Esophagus muscularis mucosa (tissue), 4 donors: ENCODE measurements around the gene MZF1. TPM values are rescaled to one million over a fixed set of nuclear protein-coding genes. Genes with fewer than 3 reads are reported as not detected.
A peak's percentile ranks its signal among the peaks of the same experiment; 100 is the strongest.
"Not testable (repeated sequence)": the region's sequence is repeated elsewhere in the genome, so short reads cannot be mapped to it uniquely, and the experiment has no call there.

Experiments
- DNase-seq: peaks from one replicate; pipeline ENCODE4 v3.0.0-alpha.2; 2017; ENCODE audit errors: extremely low spot score
- H3K27ac ChIP-seq, 4 donors: fragments of 200-600 bp; sonication (generic); replicated peaks in 1 of 4; 1 replicate in 3 of 4; 2 replicates in 1 of 4; pipeline ENCODE4 v1.5.1; 2016 to 2019; ENCODE audit warnings: mild to moderate bottlenecking in 1 of 4
- H3K27me3 ChIP-seq, 4 donors: fragments of 200-600 bp; sonication (generic); one replicate each; pipeline versions ENCODE4 v1.5.1 to v1.6.0; 2016 to 2019
- H3K36me3 ChIP-seq, 4 donors: fragments of 200-600 bp; sonication (generic); one replicate each; pipeline ENCODE4 v1.5.1; 2016 to 2019
- H3K4me1 ChIP-seq, 4 donors: fragments of 200-600 bp; sonication (generic); one replicate each; pipeline ENCODE4 v1.5.1; 2016 to 2019
- H3K4me3 ChIP-seq, 4 donors: fragments of 200-600 bp; sonication (generic); 1 replicate in 2 of 4; 2 replicates in 2 of 4; pipeline ENCODE4 v1.5.1; 2016 to 2019; ENCODE audit warnings: mild to moderate bottlenecking in 4 of 4, moderate library complexity in 1 of 4
- H3K9me3 ChIP-seq, 4 donors: fragments of 200-600 bp; sonication (generic); 1 replicate in 3 of 4; 2 replicates in 1 of 4; pipeline ENCODE4 v1.5.1; 2016 to 2019
- CTCF ChIP-seq, 3 experiments: fragments of 200-600 bp in 2 of 3; fragments of 450-650 bp in 1 of 3; sonication (generic) in 2 of 3; IDR thresholded peaks; one replicate each; pipeline ENCODE4 v1.5.1; 2017 to 2019; ENCODE audit warnings: antibody characterized with exemption in 3 of 3, mild to moderate bottlenecking in 2 of 3, moderate library complexity in 1 of 3
- EP300 ChIP-seq: sonication (generic); formaldehyde crosslinking; IDR thresholded peaks from one replicate; pipeline ENCODE4 v1.6.1; 2017; ENCODE audit warnings: antibody characterized with exemption
- POLR2A ChIP-seq: fragments of 450-650 bp; IDR thresholded peaks from one replicate; pipeline ENCODE4 v1.6.1; 2017; ENCODE audit warnings: antibody characterized with exemption, moderate library complexity, mild to moderate bottlenecking, low read depth
- POLR2AphosphoS5 ChIP-seq, 2 donors: sonication (generic); formaldehyde crosslinking; IDR thresholded peaks; one replicate each; pipeline ENCODE4 v1.6.1; 2017; ENCODE audit warnings: antibody characterized with exemption in 2 of 2
- WGBS: methylation state at CpG from one replicate; pipeline ENCODE4 v1.1.5; 2018; 5-methylcytosine and 5-hydroxymethylcytosine counted together
- intact Hi-C: fragments of 100-400 bp; cut with DNase I; formaldehyde crosslinking; loops from one replicate; pipeline ENCODE4 v1.15.1; 2023
- total RNA-seq, 4 donors: library from RNA; depleted of rRNA; stranded (reverse); fragments of >200 nt; gene quantifications; one replicate each; pipeline versions ENCODE4 v1.1.0 to v1.2.1, GENCODE V29; 2016

The MZF1 gene
- total RNA-seq, 4 donors from 2014 or later = 20.5 to 29.3 (median 22.4) TPM

- intact Hi-C loops = no loop called here
- H3K36me3 ChIP-seq = peaks cover 41 to 55% (median 51%) of the 10 kb centered on the region in 4 donors
- peaks cover 29 to 50% (median 35%) of the 10 kb centered on the region in 4 donors for H3K4me1 ChIP-seq
- TF ChIP-seq POLR2AphosphoS5 (IDR thresholded peaks at IDR 0.05) (no peak), POLR2A (no peak), CTCF (IDR thresholded peaks at IDR 0.05) (no peak), EP300 (no peak)
- H3K27me3 ChIP-seq = peaks cover 0 to 6% (median 0%) of the 10 kb centered on the region in 4 donors
- DNase-seq = no peak
- peak overlapping the region in 1 of 4 donors; percentile 91 for H3K27ac ChIP-seq
- 14% methylated on average over 1 of the region's 1 CpG for WGBS
- H3K4me3 ChIP-seq = peak overlapping the region; percentile 95 to 98 (median 96)
- H3K9me3 ChIP-seq = no peaks in the 10 kb centered on the region
Measured at GRCh38 chr19:58546019-58546530, 27.1 kb downstream of the MZF1 start.

- H3K4me1 ChIP-seq = peaks cover 29 to 50% (median 35%) of the 10 kb centered on the region in 4 donors
- WGBS = 9% methylated on average over 17 of the region's 21 CpGs
- peaks cover 0 to 11% (median 0%) of the 10 kb centered on the region in 4 donors for H3K27me3 ChIP-seq
- intact Hi-C loops = no loop called here
- peak overlapping the region; percentile 91 to 97 (median 96) for H3K27ac ChIP-seq
- H3K9me3 ChIP-seq = no peaks in the 10 kb centered on the region
- H3K4me3 ChIP-seq = peak overlapping the region; percentile 95 to 98 (median 96)
- peaks cover 35 to 48% (median 44%) of the 10 kb centered on the region in 4 donors for H3K36me3 ChIP-seq
- TF ChIP-seq POLR2A (no peak), CTCF (IDR thresholded peaks at IDR 0.05) (no peak), POLR2AphosphoS5 (IDR thresholded peaks at IDR 0.05) (no peak), EP300 (no peak)
- DNase-seq = no peak
Measured at GRCh38 chr19:58545286-58546018, 27.7 kb downstream of the MZF1 start.

DNA sequence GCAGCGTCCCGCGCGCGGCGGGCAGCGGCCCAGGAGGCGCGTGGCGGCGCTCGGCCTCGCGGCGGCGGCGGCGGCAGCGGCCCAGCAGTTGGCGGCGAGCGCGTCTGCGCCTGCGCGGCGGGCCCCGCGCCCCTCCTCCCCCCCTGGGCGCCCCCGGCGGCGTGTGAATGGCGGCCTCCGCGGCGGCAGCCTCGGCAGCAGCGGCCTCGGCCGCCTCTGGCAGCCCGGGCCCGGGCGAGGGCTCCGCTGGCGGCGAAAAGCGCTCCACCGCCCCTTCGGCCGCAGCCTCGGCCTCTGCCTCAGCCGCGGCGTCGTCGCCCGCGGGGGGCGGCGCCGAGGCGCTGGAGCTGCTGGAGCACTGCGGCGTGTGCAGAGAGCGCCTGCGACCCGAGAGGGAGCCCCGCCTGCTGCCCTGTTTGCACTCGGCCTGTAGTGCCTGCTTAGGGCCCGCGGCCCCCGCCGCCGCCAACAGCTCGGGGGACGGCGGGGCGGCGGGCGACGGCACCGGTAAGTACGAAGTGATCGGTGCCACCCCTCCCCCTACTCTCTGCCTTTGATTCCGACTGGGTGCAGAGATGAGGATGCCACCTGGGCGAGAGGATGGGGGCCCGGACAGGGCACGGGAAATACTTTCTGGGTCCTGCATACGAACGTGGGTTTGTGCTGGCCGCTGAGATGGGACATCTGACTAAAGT, 28.4 kb downstream of the MZF1 start:
- Histone ChIP-seq H3K27ac (peak overlapping the region; percentile 91 to 97 (median 96)), H3K27me3 (peaks cover 0 to 15% (median 0%) of the 10 kb centered on the region in 4 donors), H3K4me1 (peaks cover 29 to 50% (median 35%) of the 10 kb centered on the region in 4 donors), H3K36me3 (peaks cover 28 to 41% (median 37%) of the 10 kb centered on the region in 4 donors), H3K4me3 (peak overlapping the region; percentile 95 to 98 (median 96)), H3K9me3 (no peaks in the 10 kb centered on the region)
- no peak for DNase-seq
- intact Hi-C loops = no loop called here
- WGBS = 0% methylated on average over 8 of the region's 92 CpGs
- TF ChIP-seq EP300 (no peak), POLR2AphosphoS5 (IDR thresholded peaks at IDR 0.05) (no peak), CTCF (IDR thresholded peaks at IDR 0.05) (no peak), POLR2A (no peak)

- WGBS = 2% methylated on average over 41 of the region's 73 CpGs
- H3K4me1 ChIP-seq = peaks cover 29 to 46% (median 35%) of the 10 kb centered on the region in 4 donors
- peak; percentile 98 for TF ChIP-seq POLR2A
- TF ChIP-seq POLR2AphosphoS5 (IDR thresholded peaks at IDR 0.05) = peak; percentile 96 to 97
- TF ChIP-seq CTCF (IDR thresholded peaks at IDR 0.05) = no peak
- no peak for TF ChIP-seq EP300
Measured at GRCh38 chr19:58543826-58544590, 29.1 kb downstream of the MZF1 start, which contains the start of gene TRIM28. Gene TRIM28, plus strand, starts transcription at chr19:58544064. Its CDS starts 694 bp downstream, at chr19:58544758.

DNA sequence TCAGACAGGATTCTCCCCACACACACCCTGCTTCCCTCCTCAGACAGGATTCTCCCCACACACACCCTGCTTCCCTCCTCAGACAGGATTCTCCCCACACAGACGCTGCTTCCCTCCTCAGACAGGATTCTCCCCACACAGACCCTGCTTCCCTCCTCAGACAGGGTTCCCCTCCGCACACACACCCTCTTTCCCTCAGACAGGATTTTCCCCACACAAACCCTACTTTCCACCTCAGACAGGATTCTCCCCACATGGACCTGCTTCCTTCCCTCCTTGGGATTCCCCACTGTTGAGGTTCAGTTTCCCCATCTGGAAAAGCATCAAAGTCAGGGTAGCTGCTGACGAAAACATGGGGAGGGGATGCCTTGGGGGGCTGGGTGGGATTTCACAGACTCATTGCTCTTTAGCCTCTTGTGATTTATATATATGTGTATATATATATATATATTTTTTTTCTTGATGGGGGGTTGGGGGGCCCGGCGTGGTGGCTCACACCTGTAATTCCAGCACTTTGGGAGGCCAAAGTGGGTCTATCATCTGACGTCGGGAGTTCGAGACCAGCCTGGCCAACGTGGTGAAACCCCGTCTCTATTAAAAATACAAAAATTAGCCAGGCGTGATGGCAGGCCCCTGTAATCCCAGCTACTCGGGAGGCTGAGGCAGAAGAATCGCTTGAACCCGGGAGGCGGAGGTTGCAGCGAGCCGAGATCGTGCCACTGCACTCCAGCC, 30.3 kb downstream of the MZF1 start:
- peaks cover 0 to 35% (median 11%) of the 10 kb centered on the region in 4 donors for H3K27me3 ChIP-seq
- peak overlapping the region; percentile 95 to 98 (median 96) for H3K4me3 ChIP-seq
- 81% methylated on average over 18 of the region's 18 CpGs for WGBS
- H3K36me3 ChIP-seq = peaks cover 9 to 22% (median 18%) of the 10 kb centered on the region in 4 donors
- DNase-seq, H3K9me3 ChIP-seq, intact Hi-C loops: not testable (repeated sequence)
- H3K4me1 ChIP-seq = peaks cover 37 to 45% (median 42%) of the 10 kb centered on the region in 4 donors
- peak overlapping the region; percentile 91 to 97 (median 96) for H3K27ac ChIP-seq

More at GRCh38 chr19:58543826-58544590, 29.1 kb downstream of the MZF1 start, which contains the start of gene TRIM28:
- intact Hi-C loops = no loop called here
- Histone ChIP-seq H3K36me3 (peaks cover 21 to 34% (median 30%) of the 10 kb centered on the region in 4 donors), H3K9me3 (no peaks in the 10 kb centered on the region), H3K27me3 (peaks cover 0 to 23% (median 0%) of the 10 kb centered on the region in 4 donors), H3K27ac (peak within 1 kb of the TSS; percentile 91 to 97 (median 96)), H3K4me3 (peak within 1 kb of the TSS; percentile 95 to 98 (median 96))
- DNase-seq = peak; percentile 100

DNA sequence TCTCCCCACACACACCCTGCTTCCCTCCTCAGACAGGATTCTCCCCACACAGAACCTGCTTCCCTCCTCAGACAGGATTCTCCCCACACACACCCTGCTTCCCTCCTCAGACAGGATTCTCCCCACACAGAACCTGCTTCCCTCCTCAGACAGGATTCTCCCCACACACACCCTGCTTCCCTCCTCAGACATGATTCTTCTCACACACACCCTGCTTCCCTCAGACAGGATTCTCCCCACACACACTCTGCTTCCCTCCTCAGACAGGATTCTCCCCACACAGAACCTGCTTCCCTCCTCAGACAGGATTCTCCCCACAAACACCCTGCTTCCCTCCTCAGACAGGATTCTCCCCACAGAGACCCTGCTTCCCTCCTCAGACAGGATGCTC, 34.0 kb downstream of the MZF1 start:
- H3K4me3 ChIP-seq, H3K36me3 ChIP-seq, intact Hi-C loops, H3K27ac ChIP-seq, DNase-seq, H3K9me3 ChIP-seq: not testable (repeated sequence)
- H3K27me3 ChIP-seq = peaks cover 0 to 50% (median 13%) of the 10 kb centered on the region in 4 donors
- peaks cover 13 to 15% (median 14%) of the 10 kb centered on the region in 4 donors for H3K4me1 ChIP-seq
